Suprapubic skin (tissue), 3 donors: ENCODE measurements around the gene JMJD8.

Experiments
- CTCF ChIP-seq, 2 donors: fragments of 200-600 bp in 1 of 2; fragments of 450-650 bp in 1 of 2; sonication (generic) in 1 of 2; IDR thresholded peaks; one replicate each; pipeline ENCODE4 v1.5.1; 2016 to 2019; ENCODE audit warnings: antibody characterized with exemption in 2 of 2, mild to moderate bottlenecking in 1 of 2, moderate library complexity in 1 of 2
- POLR2AphosphoS5 ChIP-seq, 3 donors: sonication (generic); formaldehyde crosslinking; IDR thresholded peaks; one replicate each; pipeline ENCODE4 v1.6.1; 2017; ENCODE audit warnings: antibody characterized with exemption in 3 of 3

GRCh38 chr16:715477-716199, 31.5 kb upstream of the JMJD8 start:
- TF ChIP-seq CTCF (IDR thresholded peaks at IDR 0.05) (no peak), POLR2AphosphoS5 (IDR thresholded peaks at IDR 0.05) (no peak)
